OCI-LY1 (cell line): Measurements from ENCODE around the gene C17orf50.

Experiments
- H2AFZ ChIP-seq: fragments of 200-600 bp; sonication (generic), shearing (Covaris generic); 2 replicates; pipeline ENCODE4 v1.6.0; 2014; ENCODE audit warnings: antibody characterized with exemption, mild to moderate bottlenecking, low read length
- H3F3A ChIP-seq: fragments of 200-600 bp; sonication (generic), shearing (Covaris generic); 2 replicates; pipeline ENCODE4 v1.6.0; 2014; ENCODE audit warnings: mild to moderate bottlenecking, antibody characterized with exemption, low read length, moderate library complexity; ENCODE audit not compliant: insufficient read depth
- H3K27ac ChIP-seq: fragments of 200-600 bp; sonication (generic); 2 replicates; pipeline ENCODE4 v1.5.1; 2014; ENCODE audit warnings: low read length, mixed run types, mild to moderate bottlenecking, low read depth; ENCODE audit not compliant: poor library complexity, severe bottlenecking
- H3K27me3 ChIP-seq: fragments of 200-600 bp; sonication (generic); 2 replicates; pipeline ENCODE4 v1.6.0; 2014; ENCODE audit warnings: antibody characterized with exemption, mild to moderate bottlenecking, low read length, moderate library complexity; ENCODE audit not compliant: insufficient read depth
- H3K36me3 ChIP-seq: fragments of 200-600 bp; sonication (generic); 2 replicates; pipeline ENCODE4 v1.6.1; 2014; ENCODE audit warnings: mild to moderate bottlenecking, antibody characterized with exemption, low read length, moderate library complexity, mixed read lengths; ENCODE audit not compliant: insufficient read depth
- H3K4me1 ChIP-seq: fragments of 200-600 bp; sonication (generic); 2 replicates; pipeline ENCODE4 v1.5.1; 2014; ENCODE audit warnings: mild to moderate bottlenecking, low read length, moderate library complexity; ENCODE audit not compliant: insufficient read depth, severe bottlenecking
- H3K4me2 ChIP-seq: fragments of 200-600 bp; sonication (generic), shearing (Covaris generic); 2 replicates; pipeline ENCODE4 v1.6.1; 2014; ENCODE audit warnings: low read length
- H3K4me3 ChIP-seq: fragments of 200-600 bp; sonication (generic); 2 replicates; pipeline ENCODE4 v1.5.1; 2014; ENCODE audit warnings: low read length, low read depth, mild to moderate bottlenecking, mixed read lengths; ENCODE audit not compliant: poor library complexity, severe bottlenecking
- H3K79me2 ChIP-seq: fragments of 200-600 bp; shearing (Covaris generic); 2 replicates; pipeline ENCODE4 v1.6.1; 2016; ENCODE audit warnings: mixed run types, low read length, mixed read lengths; ENCODE audit not compliant: insufficient read depth
- H3K9ac ChIP-seq: fragments of 200-600 bp; sonication (generic), shearing (Covaris generic); 2 replicates; pipeline ENCODE4 v1.6.1; 2014; ENCODE audit warnings: mild to moderate bottlenecking, low read length, mixed read lengths
- H3K9me2 ChIP-seq: fragments of 200-600 bp; sonication (generic), shearing (Covaris generic); 2 replicates; pipeline ENCODE4 v1.6.1; 2014; ENCODE audit warnings: low read depth, mild to moderate bottlenecking, low read length, mixed read lengths
- H3K9me3 ChIP-seq: fragments of 200-600 bp; shearing (Covaris generic); 2 replicates; pipeline ENCODE4 v1.6.1; 2014; ENCODE audit warnings: low read length, mixed read lengths
- H4K20me1 ChIP-seq: fragments of 200-600 bp; sonication (generic), shearing (Covaris generic); 2 replicates; pipeline ENCODE4 v1.6.0; 2016; ENCODE audit warnings: mild to moderate bottlenecking, low read length; ENCODE audit not compliant: insufficient read depth
- EZH2 ChIP-seq: fragments of 200-600 bp; sonication (generic), shearing (Covaris generic); IDR thresholded peaks from 2 replicates; pipeline ENCODE4 v1.8.0; 2017; ENCODE audit warnings: borderline replicate concordance, mixed run types, mild to moderate bottlenecking, antibody characterized with exemption, low read length, moderate library complexity, mixed read lengths
- TF ChIP-seq, protein P1 (sequence below): fragments of 200-600 bp; sonication (generic), shearing (Covaris generic); IDR thresholded peaks from 2 replicates; pipeline ENCODE4 v1.5.1; 2017; ENCODE audit warnings: mild to moderate bottlenecking, antibody characterized with exemption, low read length, moderate library complexity, mixed read lengths

The C17orf50 gene

DNA sequence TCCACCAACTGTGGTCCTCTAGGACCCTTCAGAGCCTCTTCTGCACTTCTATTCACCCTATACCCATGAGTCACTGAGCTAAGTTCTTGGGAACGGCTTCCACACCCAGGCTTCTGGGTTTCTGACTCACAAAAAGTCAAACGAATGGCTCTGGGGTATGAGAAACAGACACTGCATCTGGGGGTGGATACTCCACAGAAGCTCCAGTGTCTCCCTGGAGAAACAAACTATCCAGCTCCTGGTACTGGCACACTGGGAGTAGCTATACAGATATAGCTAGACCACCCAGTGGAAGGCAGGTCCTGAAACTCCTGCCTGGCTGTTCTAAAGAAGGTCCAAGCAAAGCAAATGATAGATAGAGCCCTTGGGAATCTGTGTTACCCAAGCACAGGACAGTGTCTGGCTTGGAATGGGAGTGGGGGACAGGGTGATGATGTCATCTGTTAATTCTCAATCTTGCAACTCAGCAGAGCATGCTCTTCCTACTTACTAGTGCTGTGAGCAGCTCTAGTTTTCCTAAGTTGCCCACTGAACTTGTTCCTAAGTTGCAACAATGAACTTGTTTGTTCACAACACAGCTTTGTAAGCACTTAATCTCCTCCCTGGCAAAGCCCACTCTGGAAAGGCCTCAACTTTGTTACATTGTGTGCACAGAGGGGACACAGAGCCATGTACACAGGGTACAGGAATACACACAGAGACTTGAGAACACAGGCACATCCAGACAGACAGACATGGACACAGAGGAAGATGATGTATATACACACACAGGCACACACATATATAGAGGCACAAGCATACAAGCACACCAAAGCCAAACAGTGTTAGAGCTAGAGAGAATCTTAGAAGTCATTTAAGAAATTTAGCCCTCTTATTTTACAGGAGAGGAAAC, 28.0 kb downstream of the C17orf50 start:
- no peak overlapping the region for H2AFZ ChIP-seq
- no peaks in the 10 kb centered on the region for H4K20me1 ChIP-seq
- no peaks in the 10 kb centered on the region for H3K36me3 ChIP-seq
- H3K9me3 ChIP-seq: no peaks in the 10 kb centered on the region
- no peaks in the 10 kb centered on the region for H3K9me2 ChIP-seq
- H3K79me2 ChIP-seq: no peaks in the 10 kb centered on the region
- H3K27ac ChIP-seq: no peak overlapping the region
- peaks cover 6% of the 10 kb centered on the region; the same call in 1 of the 2 replicates for H3K27me3 ChIP-seq
- TF ChIP-seq, protein P1, sequence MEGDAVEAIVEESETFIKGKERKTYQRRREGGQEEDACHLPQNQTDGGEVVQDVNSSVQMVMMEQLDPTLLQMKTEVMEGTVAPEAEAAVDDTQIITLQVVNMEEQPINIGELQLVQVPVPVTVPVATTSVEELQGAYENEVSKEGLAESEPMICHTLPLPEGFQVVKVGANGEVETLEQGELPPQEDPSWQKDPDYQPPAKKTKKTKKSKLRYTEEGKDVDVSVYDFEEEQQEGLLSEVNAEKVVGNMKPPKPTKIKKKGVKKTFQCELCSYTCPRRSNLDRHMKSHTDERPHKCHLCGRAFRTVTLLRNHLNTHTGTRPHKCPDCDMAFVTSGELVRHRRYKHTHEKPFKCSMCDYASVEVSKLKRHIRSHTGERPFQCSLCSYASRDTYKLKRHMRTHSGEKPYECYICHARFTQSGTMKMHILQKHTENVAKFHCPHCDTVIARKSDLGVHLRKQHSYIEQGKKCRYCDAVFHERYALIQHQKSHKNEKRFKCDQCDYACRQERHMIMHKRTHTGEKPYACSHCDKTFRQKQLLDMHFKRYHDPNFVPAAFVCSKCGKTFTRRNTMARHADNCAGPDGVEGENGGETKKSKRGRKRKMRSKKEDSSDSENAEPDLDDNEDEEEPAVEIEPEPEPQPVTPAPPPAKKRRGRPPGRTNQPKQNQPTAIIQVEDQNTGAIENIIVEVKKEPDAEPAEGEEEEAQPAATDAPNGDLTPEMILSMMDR: no peak
- TF ChIP-seq EZH2: no peak
- H3K4me3 ChIP-seq: no peak overlapping the region
- H3F3A ChIP-seq: no peaks in the 10 kb centered on the region
- H3K4me2 ChIP-seq: no peak overlapping the region
- no peaks in the 10 kb centered on the region for H3K4me1 ChIP-seq
- no peak overlapping the region for H3K9ac ChIP-seq

DNA sequence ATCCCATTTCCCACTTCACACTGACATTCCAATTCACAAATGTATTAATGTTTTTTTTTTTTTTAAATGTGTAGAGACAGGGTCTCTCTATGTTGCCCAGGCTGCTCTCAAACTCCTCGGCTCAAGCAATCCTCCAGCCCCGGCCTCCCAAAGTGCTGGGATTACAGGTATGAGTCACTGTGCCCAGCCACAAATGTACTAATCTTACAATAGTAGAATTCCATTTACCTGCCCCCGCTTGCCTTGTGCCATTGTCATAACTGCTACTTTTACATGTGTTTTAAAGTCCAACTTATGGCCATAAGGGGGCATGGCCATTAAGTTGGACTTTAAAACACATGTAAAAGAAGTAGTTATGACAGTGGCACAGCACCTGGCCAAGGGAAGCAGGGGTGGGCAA, 30.2 kb downstream of the C17orf50 start:
- peaks cover 13% of the 10 kb centered on the region for H3K27me3 ChIP-seq

DNA sequence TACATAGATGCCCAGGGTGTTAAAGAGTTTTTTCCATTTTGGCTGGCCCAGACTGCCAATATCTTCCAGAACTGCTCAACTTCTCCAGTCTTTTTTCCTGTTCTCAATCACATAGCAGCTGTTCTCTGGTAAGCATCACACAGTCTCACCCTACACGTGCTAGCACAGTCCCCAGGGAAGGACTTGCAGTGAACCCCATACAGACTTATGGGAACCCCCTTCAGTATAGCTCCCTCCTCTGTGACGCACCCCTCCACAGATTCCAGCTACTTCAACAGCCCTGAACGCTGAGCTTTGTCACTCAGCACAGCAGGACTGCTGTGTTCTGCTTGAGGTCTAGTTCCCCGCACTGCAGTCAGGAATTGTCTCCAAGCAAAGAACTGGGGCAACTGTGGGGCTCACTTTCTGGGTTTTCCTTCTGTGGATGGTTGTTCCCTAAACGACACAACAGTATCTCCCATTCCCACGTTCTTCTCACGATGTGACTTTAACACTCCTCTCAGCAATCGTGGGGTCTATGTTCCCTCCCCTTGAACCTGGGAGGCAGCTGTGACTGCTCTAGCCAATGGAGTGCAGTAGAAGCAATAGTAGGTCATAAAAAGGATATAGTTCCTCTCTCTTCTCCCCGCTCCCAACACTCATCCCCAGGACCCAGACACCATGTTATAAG, 31.1 kb downstream of the C17orf50 start:
- H3K4me3 ChIP-seq: no peak overlapping the region
- no peaks in the 10 kb centered on the region for H3K79me2 ChIP-seq
- peaks cover 8% of the 10 kb centered on the region for H3K4me1 ChIP-seq
- peaks cover 16% of the 10 kb centered on the region for H3K27me3 ChIP-seq
- no peak overlapping the region for H3K27ac ChIP-seq
- TF ChIP-seq, protein P1: no peak
- TF ChIP-seq EZH2: no peak
- no peaks in the 10 kb centered on the region for H4K20me1 ChIP-seq
- no peak overlapping the region for H3K4me2 ChIP-seq
- no peaks in the 10 kb centered on the region for H3F3A ChIP-seq
- no peaks in the 10 kb centered on the region for H3K9me2 ChIP-seq
- H2AFZ ChIP-seq: no peak overlapping the region
- H3K9me3 ChIP-seq: no peaks in the 10 kb centered on the region
- no peaks in the 10 kb centered on the region for H3K36me3 ChIP-seq
- no peak overlapping the region for H3K9ac ChIP-seq

More for the DNA sequence above, 30.2 kb downstream of the C17orf50 start:
- Histone ChIP-seq H3K4me3 (no peak overlapping the region), H3K36me3 (no peaks in the 10 kb centered on the region), H3K79me2 (no peaks in the 10 kb centered on the region), H2AFZ (no peak overlapping the region), H3K4me2 (no peak overlapping the region), H3F3A (no peaks in the 10 kb centered on the region), H3K9me3 (no peaks in the 10 kb centered on the region), H4K20me1 (no peaks in the 10 kb centered on the region), H3K27ac (no peak overlapping the region), H3K4me1 (peaks cover 8% of the 10 kb centered on the region), H3K9ac (no peak overlapping the region), H3K9me2 (no peaks in the 10 kb centered on the region)
- TF ChIP-seq, protein P1: no peak
- no peak for TF ChIP-seq EZH2
